Putamen (tissue), 1 donor: ENCODE data around the gene C19orf38.

Experiments used
- DNase-seq: peaks from one replicate; pipeline ENCODE4 v3.0.0-alpha.2; 2016; ENCODE audit warnings: low spot score

Gene C19orf38

DNA sequence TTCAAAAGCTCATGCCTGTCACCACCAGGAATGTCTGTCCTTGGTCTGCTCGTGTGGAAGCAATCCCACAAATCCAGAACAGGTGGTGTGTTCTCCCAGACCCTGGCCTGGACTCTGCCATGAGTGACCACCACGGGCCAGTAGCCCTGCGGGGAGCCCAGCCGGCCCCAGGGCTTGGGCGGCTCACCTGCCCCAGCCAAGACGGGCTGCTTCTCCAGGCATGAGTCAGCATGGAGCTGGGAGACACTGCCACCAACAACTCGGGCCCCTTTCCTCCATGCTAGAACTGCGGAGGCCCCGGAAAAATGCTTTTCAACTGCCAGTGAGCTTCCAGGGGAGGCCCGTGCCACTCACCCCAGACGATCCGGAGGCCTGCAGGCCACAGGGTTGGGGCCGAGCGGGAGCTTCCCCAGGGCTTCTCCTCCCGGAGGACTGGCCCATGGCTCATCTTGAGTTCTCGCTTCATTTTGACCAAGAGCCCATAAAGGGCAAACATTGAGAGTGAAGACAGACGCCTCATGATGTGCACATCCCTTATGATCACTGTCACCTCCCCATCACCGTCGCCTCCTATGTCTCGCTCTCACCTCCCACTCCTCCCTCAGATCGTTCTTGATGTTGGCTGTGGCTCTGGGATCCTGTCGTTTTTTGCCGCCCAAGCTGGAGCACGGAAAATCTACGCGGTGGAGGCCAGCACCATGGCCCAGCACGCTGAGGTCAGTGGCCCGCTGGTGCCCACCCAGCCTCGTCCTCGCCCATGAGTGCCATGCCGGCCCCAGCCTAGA is 63.6 kb downstream of the C19orf38 start:
- peak; percentile 37 for DNase-seq

DNA sequence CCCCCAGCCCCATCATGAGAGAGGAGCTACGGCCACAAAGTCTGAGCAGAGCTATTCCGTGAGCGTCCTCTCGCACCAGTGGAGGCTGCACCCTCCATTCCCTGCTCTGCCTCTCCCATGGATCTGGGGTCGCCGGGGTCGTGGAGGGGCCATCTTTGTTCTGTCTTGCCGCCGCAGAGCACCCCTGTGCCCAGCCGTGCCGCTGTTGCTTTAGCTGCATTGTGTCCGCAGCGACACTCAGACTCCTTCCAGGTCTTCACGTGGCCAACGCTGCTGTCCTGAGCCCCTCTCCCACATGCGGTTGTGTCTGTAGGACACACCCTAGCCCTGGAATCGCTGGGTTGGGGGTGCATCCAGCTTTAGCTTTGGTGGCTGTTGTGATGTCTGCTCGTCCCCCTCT is 64.4 kb downstream of the C19orf38 start:
- no peak for DNase-seq

DNA sequence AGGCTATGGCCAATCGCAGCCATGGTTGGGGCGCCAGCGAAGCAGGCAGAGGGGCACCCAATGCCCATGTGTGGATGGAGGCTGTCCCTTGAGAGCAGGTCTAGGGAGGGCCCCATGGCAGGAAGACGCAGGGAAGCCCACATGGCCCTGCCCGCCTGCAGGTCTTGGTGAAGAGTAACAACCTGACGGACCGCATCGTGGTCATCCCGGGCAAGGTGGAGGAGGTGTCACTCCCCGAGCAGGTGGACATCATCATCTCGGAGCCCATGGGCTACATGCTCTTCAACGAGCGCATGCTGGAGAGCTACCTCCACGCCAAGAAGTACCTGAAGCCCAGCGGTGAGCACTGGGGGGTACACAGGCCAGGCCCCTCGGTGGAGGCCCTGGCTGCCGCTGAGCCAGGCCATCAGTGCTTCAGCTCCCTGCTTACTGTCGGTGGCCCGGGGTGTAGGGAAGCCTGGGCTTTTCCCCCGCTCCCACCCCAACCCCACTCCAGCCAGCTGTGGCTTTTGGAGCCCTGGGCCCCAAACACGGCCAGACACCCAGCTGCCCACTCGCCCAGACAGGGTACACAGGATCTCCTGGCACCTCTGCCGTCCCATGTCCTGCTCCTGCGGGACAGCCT is 65.6 kb downstream of the C19orf38 start:
- no peak for DNase-seq

DNA sequence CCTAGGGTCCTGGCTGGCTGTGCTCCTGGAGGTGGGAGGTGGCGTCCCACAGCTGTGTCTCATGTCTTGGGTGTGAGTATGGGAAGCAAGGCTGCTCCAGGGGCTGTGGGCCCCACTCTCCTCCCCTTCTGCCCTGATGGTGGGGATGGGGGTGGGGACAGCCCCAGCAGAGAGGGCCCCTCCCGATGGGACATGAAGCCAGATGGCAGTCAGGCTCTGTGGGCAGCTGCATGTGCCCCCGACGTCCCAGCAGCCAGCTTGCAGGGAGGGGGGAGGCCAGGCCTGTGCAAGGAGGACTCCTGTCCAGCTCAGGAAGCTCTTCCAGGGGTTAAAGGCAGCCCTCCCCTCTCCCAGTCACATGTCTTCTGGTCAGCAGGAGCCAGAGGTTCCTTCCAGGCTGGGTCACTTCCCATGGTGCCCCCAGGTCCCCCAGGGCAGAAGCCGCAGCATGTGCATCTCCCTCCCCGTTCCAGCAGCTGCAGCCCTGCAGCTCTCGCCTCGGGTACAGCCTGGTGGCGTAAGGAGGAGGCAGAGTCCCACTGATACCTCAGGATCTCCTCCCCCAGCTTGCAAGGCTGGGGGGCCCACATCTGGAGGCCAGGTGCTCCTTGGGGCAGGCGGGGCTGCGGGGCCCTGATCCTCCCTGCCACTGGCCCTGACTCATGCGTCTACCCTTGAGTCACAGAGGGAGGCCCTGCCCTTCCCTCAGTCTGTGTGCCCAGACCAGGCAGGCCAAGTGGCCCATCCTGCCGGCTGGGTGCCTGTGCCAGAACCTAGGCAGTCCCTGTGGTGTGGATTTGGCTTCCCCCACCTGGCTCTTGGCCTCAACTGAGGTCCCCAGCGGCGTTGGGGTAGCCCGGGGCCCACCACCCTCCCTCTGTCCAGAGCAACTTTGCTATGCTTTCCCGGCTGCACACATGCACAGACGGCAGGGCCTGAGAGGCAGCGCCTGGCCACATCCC is 67.2 kb downstream of the C19orf38 start:
- no peak for DNase-seq

DNA sequence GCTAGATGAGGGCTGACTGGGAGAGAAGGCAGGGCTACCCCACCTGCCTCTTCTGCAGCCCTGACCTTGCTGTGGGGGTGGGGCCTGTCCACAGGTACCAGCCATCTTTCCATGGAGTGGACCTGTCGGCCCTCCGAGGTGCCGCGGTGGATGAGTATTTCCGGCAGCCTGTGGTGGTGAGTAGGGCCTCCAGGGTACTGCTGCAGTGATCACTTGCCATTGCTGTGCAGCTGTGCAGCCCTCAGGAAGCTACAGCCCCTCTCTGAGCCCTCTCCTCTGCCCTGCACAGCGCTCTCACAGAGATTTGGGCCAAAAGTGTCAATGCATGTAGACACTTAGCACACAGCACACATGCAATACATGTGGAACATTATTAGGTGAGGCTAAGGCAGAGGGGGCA is 68.4 kb downstream of the C19orf38 start:
- no peak for DNase-seq

DNA sequence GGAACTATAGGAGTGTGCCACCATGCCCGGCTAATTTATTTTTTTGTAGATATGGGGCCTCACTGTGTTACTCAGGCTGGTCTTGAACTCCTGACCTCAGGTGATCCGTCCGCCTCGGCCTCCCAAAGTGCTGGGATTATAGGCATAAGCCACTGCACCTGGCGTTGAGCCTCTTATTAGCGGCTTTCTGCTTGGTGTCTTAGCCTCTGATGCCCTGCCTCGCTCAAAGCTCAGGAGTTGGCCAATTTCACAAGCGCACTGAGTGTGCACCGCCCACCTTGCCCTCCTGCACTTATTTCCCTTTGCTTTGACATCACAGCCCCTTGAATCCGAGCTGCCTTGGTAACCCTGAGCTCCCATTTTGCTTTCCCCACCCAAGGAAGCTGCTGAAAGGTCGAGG is 70.1 kb downstream of the C19orf38 start:
- no peak for DNase-seq
